Spleen (tissue), 7 donors: ENCODE results near the gene NFIB.

Experiments
- POLR2AphosphoS5 ChIP-seq, 3 donors: sonication (generic); formaldehyde crosslinking; IDR thresholded peaks; one replicate each; pipeline ENCODE4 v1.5.1; 2017; ENCODE audit warnings: antibody characterized with exemption in 3 of 3
- TF ChIP-seq, protein P1 (sequence below), 11 experiments: fragments of 200-600 bp in 7 of 11; fragments of 450-650 bp in 4 of 11; sonication (generic) in 4 of 11; IDR thresholded peaks in 8 of 11; conservative IDR thresholded peaks in 3 of 11; 1 replicate in 7 of 11; 2 replicates in 4 of 11; pipeline versions ENCODE4 v1.4.0 to v1.8.0; 2016 to 2021; ENCODE audit warnings: antibody characterized with exemption in 11 of 11, inconsistent platforms in 4 of 11, mild to moderate bottlenecking in 1 of 11
- donor health status: DM: no; HTN: no; CAD: no; lungs with moderate emphysema.
- donor health status: DM: no; HTN: no; CAD: no.
- donor health status: DM: no; HTN: no; CAD: no.

DNA sequence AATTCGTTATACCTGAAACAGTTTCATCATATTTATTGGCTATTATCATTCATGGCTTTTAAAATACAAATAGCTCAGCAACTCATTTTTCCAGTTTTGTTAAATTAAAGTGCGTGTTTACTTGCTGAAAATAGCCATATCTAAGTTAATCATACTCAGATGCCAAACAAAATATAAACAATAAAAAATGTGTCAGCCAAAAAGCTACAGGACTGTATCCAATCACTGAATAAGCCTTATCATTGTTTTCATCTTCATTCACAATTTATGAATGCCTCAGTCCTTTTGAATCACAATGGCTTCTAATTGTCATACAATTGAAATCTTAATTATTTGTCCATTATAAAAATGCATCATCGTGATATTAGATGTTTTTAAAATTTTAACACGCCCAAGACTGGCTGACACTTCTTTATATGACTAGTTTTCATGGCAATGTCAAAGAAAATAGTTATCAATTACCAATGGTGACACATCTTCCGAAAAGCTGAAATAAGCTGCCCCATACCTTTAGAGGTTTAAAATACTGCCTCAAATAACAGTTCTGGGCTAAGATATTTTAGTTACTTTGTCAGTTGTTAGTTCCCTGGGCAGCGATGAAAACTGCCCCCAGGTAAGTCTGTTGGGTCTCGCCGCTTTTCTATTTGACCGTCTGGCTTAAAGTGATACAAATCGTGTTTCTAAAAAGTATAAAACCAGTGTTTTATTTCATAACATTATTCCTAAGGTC lies 1.8 kb downstream of the NFIB start:
- TF ChIP-seq POLR2AphosphoS5 (IDR thresholded peaks at IDR 0.05): no peak
- TF ChIP-seq, protein P1, sequence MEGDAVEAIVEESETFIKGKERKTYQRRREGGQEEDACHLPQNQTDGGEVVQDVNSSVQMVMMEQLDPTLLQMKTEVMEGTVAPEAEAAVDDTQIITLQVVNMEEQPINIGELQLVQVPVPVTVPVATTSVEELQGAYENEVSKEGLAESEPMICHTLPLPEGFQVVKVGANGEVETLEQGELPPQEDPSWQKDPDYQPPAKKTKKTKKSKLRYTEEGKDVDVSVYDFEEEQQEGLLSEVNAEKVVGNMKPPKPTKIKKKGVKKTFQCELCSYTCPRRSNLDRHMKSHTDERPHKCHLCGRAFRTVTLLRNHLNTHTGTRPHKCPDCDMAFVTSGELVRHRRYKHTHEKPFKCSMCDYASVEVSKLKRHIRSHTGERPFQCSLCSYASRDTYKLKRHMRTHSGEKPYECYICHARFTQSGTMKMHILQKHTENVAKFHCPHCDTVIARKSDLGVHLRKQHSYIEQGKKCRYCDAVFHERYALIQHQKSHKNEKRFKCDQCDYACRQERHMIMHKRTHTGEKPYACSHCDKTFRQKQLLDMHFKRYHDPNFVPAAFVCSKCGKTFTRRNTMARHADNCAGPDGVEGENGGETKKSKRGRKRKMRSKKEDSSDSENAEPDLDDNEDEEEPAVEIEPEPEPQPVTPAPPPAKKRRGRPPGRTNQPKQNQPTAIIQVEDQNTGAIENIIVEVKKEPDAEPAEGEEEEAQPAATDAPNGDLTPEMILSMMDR (IDR thresholded peaks at IDR 0.05 in 8 of 11, conservative IDR thresholded peaks at IDR 0.05 in 3 of 11): no peak
